ENCODE measurements around the gene MAGI3.
"Not testable (repeated sequence)": the region's sequence is repeated elsewhere in the genome, so short reads cannot be mapped to it uniquely, and the experiment has no call there.

MAGI3 gene

GRCh38 chr1:113490384-113490783 is 100.1 kb downstream of the MAGI3 start:
- no peak for TF ChIP-seq CTCF (IDR thresholded peaks at IDR 0.05; ENCODE audit: insufficient read depth, low read depth, low read length, missing control alignments)
- H3K4me3 ChIP-seq (ENCODE audit: low read length), result no peak overlapping the region
- DNase-seq (ENCODE audit: low read depth), result no peak

GRCh38 chr1:113493533-113493932 is 103.2 kb downstream of the MAGI3 start:
- H3K4me3 ChIP-seq (ENCODE audit: low read length), result no peak overlapping the region
- no peak for DNase-seq (ENCODE audit: low read depth)
- no peak for TF ChIP-seq CTCF (IDR thresholded peaks at IDR 0.05; ENCODE audit: insufficient read depth, low read depth, low read length, missing control alignments)

GRCh38 chr1:113505357-113505756 is 115.0 kb downstream of the MAGI3 start:
- H3K4me3 ChIP-seq (ENCODE audit: low read length), result no peak overlapping the region
- TF ChIP-seq CTCF (IDR thresholded peaks at IDR 0.05; ENCODE audit: insufficient read depth, low read depth, low read length, missing control alignments), result no peak
- no peak for DNase-seq (ENCODE audit: low read depth)

- no peak for DNase-seq (ENCODE audit: low read depth)
- H3K4me3 ChIP-seq (ENCODE audit: low read length), result no peak overlapping the region
- TF ChIP-seq CTCF (IDR thresholded peaks at IDR 0.05; ENCODE audit: insufficient read depth, low read depth, low read length, missing control alignments), result no peak
Observed at GRCh38 chr1:113507552-113508214, 117.4 kb downstream of the MAGI3 start.

GRCh38 chr1:113508364-113509164 is 118.2 kb downstream of the MAGI3 start:
- no peak for DNase-seq (ENCODE audit: low read depth)

GRCh38 chr1:113509766-113510165 is 119.5 kb downstream of the MAGI3 start:
- H3K4me3 ChIP-seq (ENCODE audit: low read length); DNase-seq (ENCODE audit: low read depth): not testable (repeated sequence)

More at GRCh38 chr1:113508364-113509164, 118.2 kb downstream of the MAGI3 start:
- H3K4me3 ChIP-seq (ENCODE audit: low read length), result no peak overlapping the region
- no peak for TF ChIP-seq CTCF (IDR thresholded peaks at IDR 0.05; ENCODE audit: insufficient read depth, low read depth, low read length, missing control alignments)

GRCh38 chr1:113511269-113511668 is 121.0 kb downstream of the MAGI3 start:
- no peak overlapping the region for H3K4me3 ChIP-seq (ENCODE audit: low read length)
- no peak for DNase-seq (ENCODE audit: low read depth)
- TF ChIP-seq CTCF (IDR thresholded peaks at IDR 0.05; ENCODE audit: insufficient read depth, low read depth, low read length, missing control alignments), result no peak
